RWPE2 (cell line): ENCODE results near the gene IKZF5.
A peak's percentile ranks its signal among the peaks of the same experiment; 100 is the strongest.

Experiments
- ATAC-seq: fragments of 200-7000 bp; cut with Tn5 transposase; 3 replicates; pipeline ENCODE4 v1.9.1; 2021; ENCODE audit warnings: low read depth
- DNase-seq: peaks from one replicate; pipeline ENCODE4 v3.0.0-alpha.2; 2020; ENCODE audit warnings: low spot score
- H3K27ac ChIP-seq: fragments of 450-650 bp; 2 replicates; pipeline ENCODE4 v1.5.1; 2017; ENCODE audit warnings: mild to moderate bottlenecking; ENCODE audit not compliant: poor library complexity, severe bottlenecking
- H3K27me3 ChIP-seq: fragments of 250-450 bp; sonication (Bioruptor Pico); 2 replicates; pipeline ENCODE4 v1.5.1; 2021; ENCODE audit warnings: mild to moderate bottlenecking, moderate library complexity; ENCODE audit not compliant: insufficient read depth, poor library complexity, severe bottlenecking
- H3K36me3 ChIP-seq: fragments of 250-450 bp; sonication (Bioruptor Pico); 2 replicates; pipeline ENCODE4 v1.5.1; 2020; ENCODE audit warnings: low read depth, mild to moderate bottlenecking, moderate library complexity
- H3K4me1 ChIP-seq: fragments of 250-450 bp; sonication (Bioruptor Pico); 2 replicates; pipeline ENCODE4 v1.5.1; 2021; ENCODE audit warnings: mild to moderate bottlenecking, moderate library complexity; ENCODE audit not compliant: insufficient read depth, poor library complexity, severe bottlenecking
- H3K4me3 ChIP-seq: fragments of 250-450 bp; sonication (Bioruptor Pico); 2 replicates; pipeline ENCODE4 v1.5.1; 2021; ENCODE audit warnings: mild to moderate bottlenecking, moderate library complexity; ENCODE audit not compliant: severe bottlenecking
- H3K9me3 ChIP-seq: fragments of 250-450 bp; sonication (Bioruptor Pico); 2 replicates; pipeline ENCODE4 v1.5.1; 2021; ENCODE audit warnings: mild to moderate bottlenecking, moderate library complexity; ENCODE audit not compliant: severe bottlenecking
- TF ChIP-seq, protein P1 (sequence below): fragments of 450-650 bp; IDR thresholded peaks from one replicate; pipeline ENCODE4 v1.5.1; 2017; ENCODE audit warnings: mild to moderate bottlenecking, moderate library complexity; ENCODE audit not compliant: poor library complexity, severe bottlenecking

The IKZF5 gene

DNA sequence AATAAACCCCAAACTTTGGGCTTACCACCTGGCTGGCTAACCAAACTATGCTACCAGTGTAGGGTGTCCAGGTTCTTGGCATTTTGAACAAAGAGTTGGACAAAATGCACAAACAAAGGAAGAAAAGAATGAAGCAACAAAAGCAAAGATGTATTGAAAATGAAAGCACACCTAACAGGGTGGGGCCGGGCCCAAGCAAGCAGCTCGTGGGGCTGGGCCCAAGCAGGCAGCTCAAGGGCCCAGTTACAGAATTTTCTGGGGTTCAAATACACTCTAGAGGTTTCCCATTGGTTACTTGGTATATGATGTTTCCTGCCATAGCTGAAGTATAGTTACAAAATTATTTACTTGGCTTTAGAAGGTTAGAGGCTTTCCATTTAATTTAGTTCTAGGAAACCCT is 15.9 kb upstream of the IKZF5 start:
- no peak overlapping the region for H3K27ac ChIP-seq
- H3K9me3 ChIP-seq: no peaks in the 10 kb centered on the region
- DNase-seq (no peak), ATAC-seq (no peak)
- H3K4me1 ChIP-seq: no peaks in the 10 kb centered on the region
- TF ChIP-seq, protein P1, sequence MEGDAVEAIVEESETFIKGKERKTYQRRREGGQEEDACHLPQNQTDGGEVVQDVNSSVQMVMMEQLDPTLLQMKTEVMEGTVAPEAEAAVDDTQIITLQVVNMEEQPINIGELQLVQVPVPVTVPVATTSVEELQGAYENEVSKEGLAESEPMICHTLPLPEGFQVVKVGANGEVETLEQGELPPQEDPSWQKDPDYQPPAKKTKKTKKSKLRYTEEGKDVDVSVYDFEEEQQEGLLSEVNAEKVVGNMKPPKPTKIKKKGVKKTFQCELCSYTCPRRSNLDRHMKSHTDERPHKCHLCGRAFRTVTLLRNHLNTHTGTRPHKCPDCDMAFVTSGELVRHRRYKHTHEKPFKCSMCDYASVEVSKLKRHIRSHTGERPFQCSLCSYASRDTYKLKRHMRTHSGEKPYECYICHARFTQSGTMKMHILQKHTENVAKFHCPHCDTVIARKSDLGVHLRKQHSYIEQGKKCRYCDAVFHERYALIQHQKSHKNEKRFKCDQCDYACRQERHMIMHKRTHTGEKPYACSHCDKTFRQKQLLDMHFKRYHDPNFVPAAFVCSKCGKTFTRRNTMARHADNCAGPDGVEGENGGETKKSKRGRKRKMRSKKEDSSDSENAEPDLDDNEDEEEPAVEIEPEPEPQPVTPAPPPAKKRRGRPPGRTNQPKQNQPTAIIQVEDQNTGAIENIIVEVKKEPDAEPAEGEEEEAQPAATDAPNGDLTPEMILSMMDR: no peak
- H3K27me3 ChIP-seq: no peaks in the 10 kb centered on the region
- no peaks in the 10 kb centered on the region for H3K36me3 ChIP-seq
- no peak overlapping the region for H3K4me3 ChIP-seq

DNA sequence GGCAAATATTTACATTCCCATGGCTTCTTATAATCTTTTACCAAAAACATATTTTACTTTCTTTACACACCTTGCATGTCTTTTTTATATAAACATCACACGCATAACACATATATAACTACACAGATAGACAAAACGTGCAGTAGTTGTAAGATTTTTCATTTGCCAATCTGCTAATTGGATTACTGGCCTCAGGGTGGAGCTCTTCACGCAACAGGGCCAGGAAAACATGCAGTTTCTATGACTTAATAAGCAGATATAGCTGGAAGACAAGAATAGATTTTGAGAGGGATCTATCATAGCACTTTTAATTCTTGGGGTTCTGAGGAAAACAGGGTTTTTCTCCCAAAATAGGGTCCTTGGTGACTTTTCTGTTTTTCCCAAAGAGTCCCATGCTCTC is 12.9 kb upstream of the IKZF5 start:
- no peak for DNase-seq
- Histone ChIP-seq H3K4me1 (no peaks in the 10 kb centered on the region), H3K9me3 (no peaks in the 10 kb centered on the region), H3K27ac (no peak overlapping the region), H3K4me3 (no peak overlapping the region), H3K27me3 (no peaks in the 10 kb centered on the region), H3K36me3 (no peaks in the 10 kb centered on the region)
- TF ChIP-seq, protein P1: peak; percentile 53
- ATAC-seq: no peak

DNA sequence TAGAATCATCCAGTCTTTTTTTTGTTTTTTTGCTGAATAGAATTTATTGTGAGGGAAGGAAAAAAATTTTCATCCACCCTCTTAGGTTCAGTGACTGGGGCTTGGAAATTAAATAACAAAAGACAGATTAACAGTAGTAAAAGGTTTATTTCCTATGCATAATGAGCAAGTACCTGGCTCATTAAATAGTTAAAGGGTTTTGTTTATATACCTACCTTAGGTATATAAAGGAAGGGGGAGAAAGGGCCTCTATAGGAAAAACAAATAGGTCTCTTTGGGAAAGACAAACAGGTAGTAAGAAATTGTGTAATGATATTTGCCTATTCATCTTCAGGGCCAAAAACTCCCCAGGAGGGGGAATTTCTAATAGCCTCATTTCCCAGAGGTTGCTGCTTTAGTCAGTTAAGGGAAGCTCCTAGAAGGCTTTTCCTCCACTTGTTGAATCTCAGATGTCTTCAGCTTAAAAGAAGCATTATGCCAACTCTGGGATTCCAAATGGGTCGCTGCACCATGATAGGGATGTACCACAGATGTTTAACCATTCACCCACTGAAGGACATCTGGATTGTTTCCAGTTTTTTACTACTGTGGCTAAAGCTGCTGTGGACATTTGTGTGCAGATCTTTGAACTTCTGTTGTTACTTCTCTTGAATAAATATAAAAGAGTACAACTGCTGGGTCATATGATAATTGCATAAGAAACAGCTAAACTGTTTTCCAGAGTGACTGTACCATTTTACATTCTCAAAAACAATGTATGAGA is 11.5 kb upstream of the IKZF5 start:
- no peak overlapping the region for H3K4me3 ChIP-seq

DNA sequence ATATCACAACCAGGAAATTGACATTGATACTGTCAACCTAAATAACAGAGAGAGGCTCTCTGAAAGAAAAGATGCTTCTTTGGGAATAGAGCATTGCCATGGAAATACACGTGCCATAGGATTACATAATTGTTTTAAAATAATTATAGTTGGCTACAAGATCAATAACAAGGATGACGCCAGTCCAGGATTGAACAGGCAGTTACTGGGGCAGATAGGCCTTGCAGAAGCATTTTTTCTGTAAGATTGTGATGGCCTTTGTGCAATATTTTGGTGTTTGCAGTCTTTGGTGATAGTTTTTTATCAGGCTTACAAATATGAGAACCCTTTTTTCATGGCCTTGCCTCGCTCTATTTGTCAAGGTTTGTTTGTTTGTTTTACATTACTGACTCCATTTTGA is 10.7 kb upstream of the IKZF5 start:
- H3K4me3 ChIP-seq: no peak overlapping the region
- no peaks in the 10 kb centered on the region for H3K27me3 ChIP-seq
- DNase-seq (no peak), ATAC-seq (no peak)
- no peak overlapping the region for H3K27ac ChIP-seq
- no peaks in the 10 kb centered on the region for H3K9me3 ChIP-seq
- H3K4me1 ChIP-seq: no peaks in the 10 kb centered on the region
- TF ChIP-seq, protein P1: no peak
- H3K36me3 ChIP-seq: no peaks in the 10 kb centered on the region

More for the DNA sequence above, 11.5 kb upstream of the IKZF5 start:
- Histone ChIP-seq H3K9me3 (no peaks in the 10 kb centered on the region), H3K27me3 (no peaks in the 10 kb centered on the region), H3K27ac (no peak overlapping the region), H3K36me3 (no peaks in the 10 kb centered on the region), H3K4me1 (no peaks in the 10 kb centered on the region)
- TF ChIP-seq, protein P1: no peak
- ATAC-seq: no peak
- DNase-seq: no peak

DNA sequence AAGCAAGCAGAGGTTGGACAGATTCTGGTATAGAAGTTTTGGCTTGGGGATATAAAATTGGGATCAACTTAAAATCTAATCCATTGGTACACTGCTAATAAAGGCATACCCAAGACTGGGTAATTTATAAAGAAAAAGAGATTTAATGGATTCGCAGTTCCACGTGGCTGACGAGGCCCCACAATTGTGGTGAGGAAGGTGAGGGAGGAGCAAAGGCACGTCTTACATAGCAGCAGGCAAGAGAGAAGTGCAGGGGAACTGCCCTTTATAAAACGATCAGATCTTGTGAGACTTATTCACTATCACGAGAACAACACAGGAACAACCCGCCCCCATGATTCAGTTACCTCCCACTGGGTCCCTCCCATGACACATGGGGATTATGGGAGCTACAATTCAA is 9.9 kb upstream of the IKZF5 start:
- no peaks in the 10 kb centered on the region for H3K4me1 ChIP-seq
- DNase-seq (no peak), ATAC-seq (no peak)
- no peak overlapping the region for H3K4me3 ChIP-seq
- H3K27me3 ChIP-seq: no peaks in the 10 kb centered on the region
- no peak overlapping the region for H3K27ac ChIP-seq
- H3K9me3 ChIP-seq: no peaks in the 10 kb centered on the region
- TF ChIP-seq, protein P1: no peak
- H3K36me3 ChIP-seq: no peaks in the 10 kb centered on the region
